PFSK-1 (cell line): ENCODE measurements around the gene TNFSF12.

Source experiments
- FOXP2 ChIP-seq: optimal IDR thresholded peaks from 2 replicates; pipeline ENCODE3; 2011; ENCODE audit warnings: borderline replicate concordance, control low read depth, inconsistent platforms; ENCODE audit not compliant: insufficient read depth; ENCODE audit errors: extremely low read length, extremely low read depth
- POLR2AphosphoS5 ChIP-seq: IDR thresholded peaks from 2 replicates; pipeline ENCODE4 v1.6.1; 2012; ENCODE audit warnings: low read depth, mild to moderate bottlenecking, control low read depth, low read length, moderate library complexity
- REST ChIP-seq, 2 experiments: IDR thresholded peaks; 2 replicates each; pipeline versions ENCODE4 v1.6.1 to v1.8.0; 2011 to 2012; ENCODE audit warnings: low read depth in 2 of 2, low read length in 2 of 2, control low read depth in 1 of 2, inconsistent platforms in 1 of 2, mild to moderate bottlenecking in 1 of 2, moderate library complexity in 1 of 2; ENCODE audit not compliant: insufficient read depth in 1 of 2
- SIN3A ChIP-seq: IDR thresholded peaks from 2 replicates; pipeline ENCODE4 v1.6.1; 2012; ENCODE audit warnings: mild to moderate bottlenecking, low read length, moderate library complexity, borderline replicate concordance; ENCODE audit not compliant: insufficient read depth
- TAF1 ChIP-seq: IDR thresholded peaks from 2 replicates; pipeline ENCODE4 v1.6.1; 2012; ENCODE audit warnings: low read length, control low read depth, borderline replicate concordance; ENCODE audit not compliant: insufficient read depth

Gene TNFSF12

GRCh38 chr17:7502987-7503386, 45.9 kb upstream of the TNFSF12 start:
- TF ChIP-seq REST (IDR thresholded peaks at IDR 0.05; ENCODE audit: insufficient read depth in 1 of 2, low read depth in 2 of 2, low read length in 2 of 2) (no peak), TAF1 (no peak), SIN3A (no peak), FOXP2 (no peak), POLR2AphosphoS5 (no peak)

GRCh38 chr17:7503521-7503920, 45.3 kb upstream of the TNFSF12 start:
- TF ChIP-seq TAF1 = no peak
- no peak for TF ChIP-seq POLR2AphosphoS5
- TF ChIP-seq SIN3A = no peak
- TF ChIP-seq REST (IDR thresholded peaks at IDR 0.05; ENCODE audit: insufficient read depth in 1 of 2, low read depth in 2 of 2, low read length in 2 of 2) = no peak
- TF ChIP-seq FOXP2 = no peak

GRCh38 chr17:7508145-7508544, 40.7 kb upstream of the TNFSF12 start:
- TF ChIP-seq FOXP2 = no peak
- TF ChIP-seq SIN3A = no peak

DNA sequence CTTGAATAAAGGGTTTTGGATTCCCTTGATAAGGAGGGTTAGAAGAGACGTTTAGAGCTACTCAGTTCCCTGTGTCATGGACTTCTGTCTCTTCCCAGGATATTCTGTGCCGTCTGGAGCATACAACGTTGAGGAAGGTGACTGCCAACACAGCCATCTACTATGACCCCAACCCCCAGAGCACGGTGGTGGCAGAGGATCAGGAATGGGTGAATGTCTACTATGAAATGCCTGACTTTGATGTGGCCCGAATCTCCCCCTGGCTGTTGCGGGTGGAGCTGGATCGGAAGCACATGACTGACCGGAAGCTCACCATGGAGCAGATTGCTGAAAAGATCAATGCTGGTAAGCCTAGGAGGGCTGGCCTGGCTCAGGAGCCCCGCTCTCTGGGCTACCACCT, 40.0 kb upstream of the TNFSF12 start:
- TF ChIP-seq FOXP2 (no peak), REST (IDR thresholded peaks at IDR 0.05; ENCODE audit: insufficient read depth in 1 of 2, low read depth in 2 of 2, low read length in 2 of 2) (no peak), TAF1 (no peak), POLR2AphosphoS5 (no peak), SIN3A (no peak)

DNA sequence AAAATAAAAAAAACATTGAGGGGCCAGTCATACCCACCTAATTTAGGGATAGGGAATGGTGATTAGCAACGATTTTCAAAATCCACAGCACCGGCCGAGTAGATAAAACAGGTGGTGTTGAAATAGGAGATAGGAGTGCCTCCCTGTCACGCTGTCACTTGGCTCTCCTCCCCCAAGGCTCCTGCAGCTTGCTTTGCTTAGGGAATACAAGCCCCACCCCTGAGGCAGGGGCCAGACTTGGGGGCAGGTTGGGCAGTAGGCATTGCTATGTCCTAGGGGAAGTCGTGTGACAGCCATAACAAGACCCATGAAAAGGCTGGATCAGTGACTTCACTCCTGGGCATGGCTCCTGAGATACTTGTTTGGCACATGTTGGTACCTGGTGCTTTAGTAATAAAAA, 38.9 kb upstream of the TNFSF12 start:
- no peak for TF ChIP-seq TAF1

- TF ChIP-seq SIN3A = no peak
- TF ChIP-seq FOXP2 = no peak
- TF ChIP-seq TAF1 = no peak
- no peak for TF ChIP-seq POLR2AphosphoS5
- TF ChIP-seq REST (IDR thresholded peaks at IDR 0.05; ENCODE audit: insufficient read depth in 1 of 2, low read depth in 2 of 2, low read length in 2 of 2) = no peak
These were observed 37.8 kb upstream of the TNFSF12 start for GRCh38 chr17:7511108-7511507.
